GM21528 (cell line): ENCODE data around the gene AUTS2.
"Not testable (repeated sequence)": the region's sequence is repeated elsewhere in the genome, so short reads cannot be mapped to it uniquely, and the experiment has no call there.

Source experiments
- ATAC-seq: cut with Tn5 transposase; IDR thresholded peaks from one replicate; pipeline ENCODE4 v1.9.1; 2021; ENCODE audit warnings: mild to moderate bottlenecking, moderate library complexity; ENCODE audit not compliant: unreplicated experiment, low FRiP score

AUTS2 gene

DNA sequence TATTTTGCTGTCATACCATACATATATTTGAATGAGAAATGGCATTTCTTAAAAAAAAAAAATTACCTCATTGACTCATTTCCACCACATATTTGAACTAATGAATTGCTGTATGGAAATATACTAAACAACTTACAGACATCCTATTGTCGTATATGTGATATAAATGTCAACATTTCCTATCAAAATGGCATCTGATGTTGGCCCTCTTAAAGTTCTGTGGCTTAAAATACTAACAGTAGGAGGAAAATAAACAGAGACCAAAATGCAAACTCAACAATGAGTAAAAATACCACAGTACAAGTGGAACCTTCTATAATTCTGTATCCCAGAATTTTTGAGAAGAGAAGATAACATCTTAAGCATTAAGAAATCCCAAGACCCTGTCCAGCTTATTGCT lies 1128.0 kb downstream of the AUTS2 start:
- no peak for ATAC-seq

GRCh38 chr7:70726951-70727378 lies 1128.7 kb downstream of the AUTS2 start:
- no peak for ATAC-seq

GRCh38 chr7:70727861-70728260 lies 1129.6 kb downstream of the AUTS2 start:
- no peak for ATAC-seq

DNA sequence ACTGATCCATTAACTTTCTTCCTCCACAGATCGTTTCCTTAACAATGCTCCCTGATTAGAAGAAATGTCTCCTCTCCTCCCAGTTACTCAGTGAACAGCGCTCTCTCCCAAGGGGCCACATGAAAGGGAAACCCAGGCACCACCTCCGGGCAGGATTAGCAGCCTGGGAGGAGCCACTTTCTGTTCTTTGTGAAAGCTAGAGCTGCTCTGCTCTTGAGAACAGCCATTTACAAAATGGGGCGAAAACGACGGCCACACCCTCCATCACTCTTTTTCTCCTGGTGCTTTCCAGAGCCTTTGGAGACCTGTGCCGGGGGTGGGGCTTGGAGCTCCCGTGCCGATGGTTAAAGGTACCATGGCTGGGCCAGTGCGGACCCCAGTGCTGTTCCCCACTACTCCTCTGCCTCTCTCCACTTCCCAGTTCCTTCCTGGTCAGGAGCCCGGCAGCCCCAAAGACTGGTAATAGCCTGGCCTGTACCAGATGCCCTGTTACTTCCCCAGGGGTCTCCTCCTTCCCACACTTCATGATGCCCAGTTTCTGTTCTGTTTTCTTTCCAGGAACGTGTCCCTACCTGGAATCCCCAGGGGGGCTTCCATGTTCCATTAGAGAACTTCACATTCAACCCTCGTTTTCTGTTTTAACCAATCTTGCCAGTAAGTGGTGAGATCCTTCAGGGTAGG lies 1130.7 kb downstream of the AUTS2 start:
- no peak for ATAC-seq

- not testable (repeated sequence) for ATAC-seq
These were observed 1131.4 kb downstream of the AUTS2 start for GRCh38 chr7:70729553-70730157.

DNA sequence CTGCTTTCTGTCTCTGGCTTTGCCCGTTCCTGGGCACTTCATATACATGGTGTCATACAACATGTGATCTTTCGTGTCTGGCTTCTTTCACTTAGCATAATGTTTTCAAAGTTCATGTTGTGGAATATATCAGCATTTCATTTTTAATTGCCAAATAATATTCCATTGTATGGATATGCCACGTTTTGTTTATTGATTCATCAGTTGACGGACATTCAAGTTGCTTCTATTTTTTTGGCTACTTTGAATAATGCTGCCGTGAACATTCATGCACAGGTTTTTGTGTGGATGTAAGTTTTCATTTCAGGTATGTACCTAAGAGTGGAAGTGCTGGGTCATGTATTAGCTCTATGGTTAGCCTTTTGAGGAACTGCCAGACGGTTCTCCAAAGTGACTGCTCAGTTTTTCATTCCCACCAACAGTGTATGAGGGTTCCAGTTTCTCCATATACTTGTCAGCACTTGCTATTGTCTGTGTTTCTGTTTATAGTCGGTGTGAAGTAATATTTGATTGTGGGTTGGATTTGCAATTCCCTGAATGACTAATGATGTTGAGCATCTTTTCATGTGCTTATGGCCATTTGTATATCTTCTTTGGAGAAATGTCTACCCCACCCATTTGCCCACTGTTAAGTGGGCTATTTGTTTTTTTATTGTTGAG lies 1132.3 kb downstream of the AUTS2 start:
- ATAC-seq, result no peak

GRCh38 chr7:70733090-70733489 lies 1134.8 kb downstream of the AUTS2 start:
- no peak for ATAC-seq

- ATAC-seq, result no peak
These were observed 1136.1 kb downstream of the AUTS2 start for GRCh38 chr7:70734411-70734810.

- no peak for ATAC-seq
These were observed 1137.0 kb downstream of the AUTS2 start for GRCh38 chr7:70735313-70735712.

DNA sequence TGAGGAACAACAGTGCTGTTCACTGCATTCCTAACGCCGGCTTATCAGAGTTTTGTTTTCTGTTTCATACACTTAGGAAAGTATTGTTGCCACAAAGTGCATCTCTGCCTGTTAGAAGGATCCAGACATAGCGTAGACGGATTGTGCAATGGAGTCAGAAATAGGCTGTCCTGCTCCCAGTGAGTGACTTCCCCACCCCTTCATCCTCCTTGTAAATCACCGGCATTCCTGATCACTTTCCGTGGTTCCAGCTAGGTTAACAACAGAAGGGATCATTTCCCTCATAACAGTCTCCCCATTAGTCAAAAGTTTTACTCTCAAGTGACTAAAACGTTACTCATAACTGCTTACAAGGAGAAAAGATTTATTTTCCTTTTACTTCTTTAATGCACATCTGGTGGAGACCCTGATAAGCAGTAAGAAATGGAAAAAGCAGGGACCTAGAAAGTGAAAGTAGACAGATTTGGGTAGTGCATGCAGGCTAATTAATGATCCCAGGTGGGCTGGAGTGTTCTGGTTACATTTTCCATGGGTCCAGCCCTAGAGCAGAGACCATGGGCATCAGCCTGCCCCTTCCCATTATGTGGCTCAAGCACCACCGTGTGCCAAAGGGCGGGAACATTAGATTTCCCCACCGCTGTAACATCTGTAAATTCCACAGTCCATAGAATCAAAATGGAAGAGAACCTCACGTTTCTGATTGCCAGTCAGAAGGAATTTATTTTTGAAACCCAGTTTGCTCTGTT lies 1138.6 kb downstream of the AUTS2 start:
- no peak for ATAC-seq

DNA sequence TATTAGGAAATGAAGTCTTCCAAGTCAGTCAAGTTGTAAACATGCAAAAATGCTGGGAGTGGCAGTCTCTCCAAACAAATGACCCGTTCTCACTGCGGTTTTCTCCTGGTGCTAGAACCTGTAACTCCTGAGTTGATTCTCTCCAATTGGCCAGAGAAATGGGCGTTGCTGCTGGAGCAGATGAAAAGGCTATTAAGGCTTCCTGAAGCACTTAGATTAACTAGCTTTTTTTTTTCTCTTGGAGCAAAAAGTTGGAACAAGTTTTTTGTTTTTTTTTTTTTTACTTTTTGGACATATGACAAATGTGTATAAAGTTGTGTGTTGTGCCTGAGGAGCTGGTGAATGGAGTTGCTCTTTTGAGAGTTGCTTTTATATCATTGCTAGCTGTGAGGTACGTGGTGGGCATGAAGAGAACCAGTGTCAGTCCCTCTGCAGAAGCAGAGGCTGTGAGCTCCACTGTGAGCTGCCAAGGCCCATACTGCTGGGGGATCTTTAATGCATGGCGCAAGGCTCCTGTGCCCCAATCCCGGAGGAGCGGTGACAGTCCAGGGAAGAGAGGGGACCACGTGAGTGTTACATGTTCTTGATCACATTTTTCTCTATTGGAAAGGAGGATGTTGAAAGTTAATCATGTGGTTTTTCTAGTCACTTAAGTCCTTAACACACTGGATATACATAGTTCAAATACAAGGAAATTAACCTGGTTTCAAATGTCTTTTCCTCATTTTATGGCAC lies 1140.0 kb downstream of the AUTS2 start:
- ATAC-seq, result no peak

- ATAC-seq, result no peak
These were observed 1141.5 kb downstream of the AUTS2 start for GRCh38 chr7:70739646-70740210.

DNA sequence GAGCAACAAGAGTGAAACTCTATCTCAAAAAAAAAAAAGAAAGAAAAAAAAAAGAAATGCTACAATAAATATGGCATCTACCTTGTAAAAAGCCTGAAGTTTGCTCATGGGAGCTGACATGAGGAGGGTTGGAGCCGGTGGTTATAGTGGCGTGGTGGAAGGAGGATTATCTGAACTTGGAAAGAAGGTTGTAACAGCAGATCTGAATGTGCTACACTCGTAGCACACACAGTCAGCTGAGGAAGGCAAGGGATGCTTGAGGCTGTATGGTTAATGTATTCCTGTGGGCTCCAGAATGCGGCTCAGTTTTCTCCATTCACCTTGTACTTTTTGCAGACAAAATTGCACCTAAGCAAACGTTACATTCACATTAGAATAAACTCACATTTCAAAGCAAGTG lies 1143.4 kb downstream of the AUTS2 start:
- no peak for ATAC-seq

- no peak for ATAC-seq
These were observed 1145.5 kb downstream of the AUTS2 start for GRCh38 chr7:70743531-70744325.

DNA sequence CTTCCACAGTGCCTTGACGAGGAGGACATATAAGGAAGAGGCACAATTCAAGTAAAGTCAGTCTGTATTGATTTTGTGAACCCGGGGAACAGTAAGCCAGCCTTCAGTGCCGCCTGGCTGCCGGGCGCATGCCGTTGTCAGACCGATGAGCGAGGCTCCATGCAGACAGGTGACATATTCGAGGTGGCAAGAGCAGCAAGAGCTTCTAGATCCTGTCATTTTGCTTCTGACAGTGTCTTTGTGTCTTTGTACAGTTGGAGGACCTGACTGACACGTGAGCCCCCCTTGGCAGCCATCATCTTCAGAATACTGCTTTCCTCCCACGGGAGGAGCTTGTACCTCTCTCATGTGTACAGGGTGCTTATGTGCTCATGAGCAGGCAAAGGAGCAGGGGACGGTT lies 1146.2 kb downstream of the AUTS2 start:
- ATAC-seq, result no peak

DNA sequence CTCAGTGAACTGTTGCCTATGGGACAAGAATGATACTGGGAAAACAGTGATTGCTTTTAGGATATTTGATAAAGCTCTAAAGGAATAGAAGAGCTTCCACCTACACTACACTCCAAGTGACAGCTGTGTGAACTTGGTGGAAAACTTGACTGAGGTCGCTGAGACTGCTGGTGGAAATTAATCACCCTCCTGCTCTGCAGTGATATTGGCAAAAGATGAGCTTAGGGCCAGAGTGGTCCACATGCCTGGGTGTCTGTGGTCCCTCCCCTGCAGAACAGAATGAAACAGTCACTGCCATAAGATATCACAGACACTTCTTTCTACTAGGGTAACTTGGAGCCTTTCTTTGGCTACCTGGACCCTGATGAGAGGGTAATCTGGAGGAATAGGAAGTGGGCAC lies 1151.6 kb downstream of the AUTS2 start:
- no peak for ATAC-seq

DNA sequence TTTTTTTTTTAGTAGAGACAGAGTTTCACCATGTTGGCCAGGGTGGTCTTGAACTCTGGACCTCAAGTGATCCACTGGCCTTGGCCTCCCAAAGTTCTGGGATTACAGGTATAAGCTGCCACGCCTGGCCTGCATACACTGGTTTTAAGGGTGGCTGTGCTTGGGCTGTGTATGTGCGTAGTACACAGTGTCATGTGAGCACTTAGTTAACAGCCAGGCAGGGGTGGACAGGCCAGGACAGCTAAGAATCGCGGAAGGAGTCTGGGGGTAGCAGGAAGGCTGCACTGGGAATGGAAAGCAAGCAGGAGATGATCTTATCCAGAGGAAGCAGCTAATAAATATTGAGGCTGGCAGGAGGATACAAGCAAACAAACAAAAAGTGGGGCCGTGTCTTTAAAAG lies 1153.6 kb downstream of the AUTS2 start:
- no peak for ATAC-seq

DNA sequence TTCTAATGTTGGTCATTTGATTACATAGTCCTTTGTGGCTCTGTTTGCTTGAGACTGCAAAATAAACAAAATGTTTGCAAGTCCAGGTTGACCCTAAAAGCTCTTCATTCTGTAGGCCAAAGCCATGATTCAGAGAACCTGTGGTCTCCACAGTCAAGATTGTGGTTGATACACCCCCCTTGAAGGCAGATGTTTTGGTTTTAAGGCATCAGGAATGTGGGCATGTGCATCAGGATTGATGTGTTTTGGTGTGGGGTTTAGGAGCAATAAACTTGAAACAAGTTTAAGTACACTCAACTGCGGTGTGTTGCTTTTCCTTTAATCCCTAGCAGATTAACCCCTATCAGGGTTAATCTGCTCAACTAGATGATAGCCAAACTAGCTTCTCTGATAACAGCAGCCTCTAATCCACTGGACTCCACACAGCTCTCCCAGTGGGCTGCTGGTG lies 1154.5 kb downstream of the AUTS2 start:
- ATAC-seq, result no peak

DNA sequence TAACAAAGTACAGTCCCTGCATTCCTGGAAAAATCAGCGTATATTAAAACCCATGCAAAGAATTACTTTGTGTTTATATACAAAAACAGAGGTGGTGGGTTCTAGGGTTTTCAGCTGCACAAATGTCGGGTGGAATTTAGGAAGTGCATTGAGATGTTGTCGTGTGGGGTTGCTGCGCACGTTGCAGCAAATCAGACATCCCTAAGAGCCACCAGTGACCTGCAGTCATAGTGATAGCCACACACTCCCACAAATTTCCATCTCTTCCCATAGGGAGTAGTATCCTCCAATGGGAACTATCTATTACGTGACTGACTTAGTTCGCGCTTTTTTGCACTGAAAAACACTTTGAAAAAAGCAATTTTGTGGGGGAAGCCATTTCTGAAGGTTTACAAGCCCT lies 1158.5 kb downstream of the AUTS2 start:
- ATAC-seq, result no peak
